ENCODE results near the gene ASCC3. TPM values are rescaled to one million over a fixed set of nuclear protein-coding genes. Genes with fewer than 3 reads are reported as not detected.

Gene ASCC3
- total and polyA plus RNA-seq, 4 donors, result 12.8 to 32.7 (median 16.4) TPM

DNA sequence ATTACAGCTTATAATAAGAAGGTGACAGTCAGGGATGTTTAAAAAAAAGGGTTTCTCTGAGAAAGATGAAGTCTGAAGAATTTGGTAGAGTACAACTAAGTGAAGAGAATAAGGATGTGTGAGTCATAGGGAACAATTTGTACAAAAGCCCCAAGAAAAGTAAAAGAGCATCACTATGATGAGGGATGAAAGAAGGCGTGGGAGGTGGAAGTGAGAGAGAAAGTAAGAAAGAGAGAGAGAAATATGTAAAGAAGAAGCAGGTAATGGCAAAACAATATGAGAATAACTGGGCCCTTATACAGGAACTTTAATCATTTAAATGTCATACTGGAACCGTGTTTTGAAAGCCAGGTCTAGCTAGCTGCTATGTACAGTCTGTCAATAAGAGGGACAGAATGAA, 179.4 kb downstream of the ASCC3 start:
- no peak for DNase-seq (ENCODE audit: low spot score)
- Histone ChIP-seq H3K9me3 (ENCODE audit: control insufficient read depth in 4 of 4, low read length in 3 of 4) (no peaks in the 10 kb centered on the region), H3K4me1 (ENCODE audit: control insufficient read depth in 4 of 4, insufficient read depth in 4 of 4, low read length in 3 of 4) (no peaks in the 10 kb centered on the region), H3K27ac (ENCODE audit: low read depth in 1 of 2, low read length in 2 of 2) (no peak overlapping the region), H3K27me3 (ENCODE audit: control insufficient read depth in 4 of 4, insufficient read depth in 4 of 4, low read length in 3 of 4) (no peaks in the 10 kb centered on the region), H3K36me3 (ENCODE audit: control insufficient read depth in 4 of 4, insufficient read depth in 3 of 4, low read depth in 1 of 4, low read length in 3 of 4) (peaks cover 0 to 2% (median 0%) of the 10 kb centered on the region in 4 donors), H3K4me3 (ENCODE audit: low read depth in 1 of 3, low read length in 3 of 3) (no peak overlapping the region), H3K9ac (ENCODE audit: low read depth in 1 of 2, low read length in 2 of 2) (no peak overlapping the region)
- TF ChIP-seq YY1 (IDR thresholded peaks at IDR 0.05) (no peak), HNF4A (conservative IDR thresholded peaks at IDR 0.05) (no peak), FOXA2 (IDR thresholded peaks at IDR 0.05) (no peak), NR2F2 (IDR thresholded peaks at IDR 0.05) (no peak), RXRA (IDR thresholded peaks at IDR 0.05) (no peak), HNF4G (IDR thresholded peaks at IDR 0.05) (no peak), EGR1 (IDR thresholded peaks at IDR 0.05; ENCODE audit: low read depth in 2 of 2) (no peak), SP1 (IDR thresholded peaks at IDR 0.05) (no peak)
- TF ChIP-seq, protein P1, sequence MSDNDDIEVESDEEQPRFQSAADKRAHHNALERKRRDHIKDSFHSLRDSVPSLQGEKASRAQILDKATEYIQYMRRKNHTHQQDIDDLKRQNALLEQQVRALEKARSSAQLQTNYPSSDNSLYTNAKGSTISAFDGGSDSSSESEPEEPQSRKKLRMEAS (IDR thresholded peaks at IDR 0.05), result no peak
- TF ChIP-seq, protein P2, sequence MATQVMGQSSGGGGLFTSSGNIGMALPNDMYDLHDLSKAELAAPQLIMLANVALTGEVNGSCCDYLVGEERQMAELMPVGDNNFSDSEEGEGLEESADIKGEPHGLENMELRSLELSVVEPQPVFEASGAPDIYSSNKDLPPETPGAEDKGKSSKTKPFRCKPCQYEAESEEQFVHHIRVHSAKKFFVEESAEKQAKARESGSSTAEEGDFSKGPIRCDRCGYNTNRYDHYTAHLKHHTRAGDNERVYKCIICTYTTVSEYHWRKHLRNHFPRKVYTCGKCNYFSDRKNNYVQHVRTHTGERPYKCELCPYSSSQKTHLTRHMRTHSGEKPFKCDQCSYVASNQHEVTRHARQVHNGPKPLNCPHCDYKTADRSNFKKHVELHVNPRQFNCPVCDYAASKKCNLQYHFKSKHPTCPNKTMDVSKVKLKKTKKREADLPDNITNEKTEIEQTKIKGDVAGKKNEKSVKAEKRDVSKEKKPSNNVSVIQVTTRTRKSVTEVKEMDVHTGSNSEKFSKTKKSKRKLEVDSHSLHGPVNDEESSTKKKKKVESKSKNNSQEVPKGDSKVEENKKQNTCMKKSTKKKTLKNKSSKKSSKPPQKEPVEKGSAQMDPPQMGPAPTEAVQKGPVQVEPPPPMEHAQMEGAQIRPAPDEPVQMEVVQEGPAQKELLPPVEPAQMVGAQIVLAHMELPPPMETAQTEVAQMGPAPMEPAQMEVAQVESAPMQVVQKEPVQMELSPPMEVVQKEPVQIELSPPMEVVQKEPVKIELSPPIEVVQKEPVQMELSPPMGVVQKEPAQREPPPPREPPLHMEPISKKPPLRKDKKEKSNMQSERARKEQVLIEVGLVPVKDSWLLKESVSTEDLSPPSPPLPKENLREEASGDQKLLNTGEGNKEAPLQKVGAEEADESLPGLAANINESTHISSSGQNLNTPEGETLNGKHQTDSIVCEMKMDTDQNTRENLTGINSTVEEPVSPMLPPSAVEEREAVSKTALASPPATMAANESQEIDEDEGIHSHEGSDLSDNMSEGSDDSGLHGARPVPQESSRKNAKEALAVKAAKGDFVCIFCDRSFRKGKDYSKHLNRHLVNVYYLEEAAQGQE (IDR thresholded peaks at IDR 0.05), result no peak
- WGBS, result 98% methylated on average over 2 of the region's 2 CpGs

DNA sequence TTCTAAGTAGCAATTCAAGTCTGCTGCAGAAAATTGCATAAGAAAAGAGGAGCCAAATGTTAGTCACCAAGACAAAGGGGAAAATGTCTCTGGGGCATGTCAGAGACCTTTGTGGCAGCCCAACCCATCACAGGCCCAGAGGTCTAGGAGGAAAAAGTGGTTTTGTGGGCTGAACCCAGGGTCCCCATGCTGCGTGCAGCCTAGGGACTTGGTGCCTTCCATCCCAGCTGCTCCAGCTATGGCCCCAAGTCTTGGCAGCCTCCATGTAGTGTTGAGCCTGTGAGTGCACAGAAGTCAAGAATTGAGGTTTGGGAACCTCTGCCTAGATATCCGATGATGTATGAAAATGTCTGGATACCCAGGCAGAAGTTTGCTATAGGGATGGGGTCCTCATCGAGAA, 181.1 kb downstream of the ASCC3 start:
- Histone ChIP-seq H3K9ac (ENCODE audit: low read depth in 1 of 2, low read length in 2 of 2) (no peak overlapping the region), H3K4me3 (ENCODE audit: low read depth in 1 of 3, low read length in 3 of 3) (no peak overlapping the region), H3K9me3 (ENCODE audit: control insufficient read depth in 4 of 4, low read length in 3 of 4) (no peaks in the 10 kb centered on the region), H3K36me3 (ENCODE audit: control insufficient read depth in 4 of 4, insufficient read depth in 3 of 4, low read depth in 1 of 4, low read length in 3 of 4) (peaks cover 0 to 2% (median 0%) of the 10 kb centered on the region in 4 donors), H3K4me1 (ENCODE audit: control insufficient read depth in 4 of 4, insufficient read depth in 4 of 4, low read length in 3 of 4) (no peaks in the 10 kb centered on the region), H3K27me3 (ENCODE audit: control insufficient read depth in 4 of 4, insufficient read depth in 4 of 4, low read length in 3 of 4) (no peaks in the 10 kb centered on the region), H3K27ac (ENCODE audit: low read depth in 1 of 2, low read length in 2 of 2) (no peak overlapping the region)
- 99% methylated on average over 3 of the region's 3 CpGs for WGBS
- DNase-seq (ENCODE audit: low spot score), result no peak
- TF ChIP-seq, protein P1 (IDR thresholded peaks at IDR 0.05), result no peak
- TF ChIP-seq RXRA (IDR thresholded peaks at IDR 0.05) (no peak), TAF1 (conservative IDR thresholded peaks at IDR 0.05) (no peak), FOXA2 (IDR thresholded peaks at IDR 0.05) (no peak), GABPA (IDR thresholded peaks at IDR 0.05 in 1 of 2, conservative IDR thresholded peaks at IDR 0.05 in 1 of 2) (no peak), EGR1 (IDR thresholded peaks at IDR 0.05; ENCODE audit: low read depth in 2 of 2) (no peak), SP1 (IDR thresholded peaks at IDR 0.05) (no peak), HNF4A (conservative IDR thresholded peaks at IDR 0.05) (no peak), HNF4G (IDR thresholded peaks at IDR 0.05) (no peak), NR2F2 (IDR thresholded peaks at IDR 0.05) (no peak)
- TF ChIP-seq, protein P3, sequence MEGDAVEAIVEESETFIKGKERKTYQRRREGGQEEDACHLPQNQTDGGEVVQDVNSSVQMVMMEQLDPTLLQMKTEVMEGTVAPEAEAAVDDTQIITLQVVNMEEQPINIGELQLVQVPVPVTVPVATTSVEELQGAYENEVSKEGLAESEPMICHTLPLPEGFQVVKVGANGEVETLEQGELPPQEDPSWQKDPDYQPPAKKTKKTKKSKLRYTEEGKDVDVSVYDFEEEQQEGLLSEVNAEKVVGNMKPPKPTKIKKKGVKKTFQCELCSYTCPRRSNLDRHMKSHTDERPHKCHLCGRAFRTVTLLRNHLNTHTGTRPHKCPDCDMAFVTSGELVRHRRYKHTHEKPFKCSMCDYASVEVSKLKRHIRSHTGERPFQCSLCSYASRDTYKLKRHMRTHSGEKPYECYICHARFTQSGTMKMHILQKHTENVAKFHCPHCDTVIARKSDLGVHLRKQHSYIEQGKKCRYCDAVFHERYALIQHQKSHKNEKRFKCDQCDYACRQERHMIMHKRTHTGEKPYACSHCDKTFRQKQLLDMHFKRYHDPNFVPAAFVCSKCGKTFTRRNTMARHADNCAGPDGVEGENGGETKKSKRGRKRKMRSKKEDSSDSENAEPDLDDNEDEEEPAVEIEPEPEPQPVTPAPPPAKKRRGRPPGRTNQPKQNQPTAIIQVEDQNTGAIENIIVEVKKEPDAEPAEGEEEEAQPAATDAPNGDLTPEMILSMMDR (IDR thresholded peaks at IDR 0.05; ENCODE audit: low read depth, low read length, missing input control), result no peak
- TF ChIP-seq, protein P4, sequence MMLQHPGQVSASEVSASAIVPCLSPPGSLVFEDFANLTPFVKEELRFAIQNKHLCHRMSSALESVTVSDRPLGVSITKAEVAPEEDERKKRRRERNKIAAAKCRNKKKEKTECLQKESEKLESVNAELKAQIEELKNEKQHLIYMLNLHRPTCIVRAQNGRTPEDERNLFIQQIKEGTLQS (IDR thresholded peaks at IDR 0.05), result no peak
- TF ChIP-seq, protein P5, sequence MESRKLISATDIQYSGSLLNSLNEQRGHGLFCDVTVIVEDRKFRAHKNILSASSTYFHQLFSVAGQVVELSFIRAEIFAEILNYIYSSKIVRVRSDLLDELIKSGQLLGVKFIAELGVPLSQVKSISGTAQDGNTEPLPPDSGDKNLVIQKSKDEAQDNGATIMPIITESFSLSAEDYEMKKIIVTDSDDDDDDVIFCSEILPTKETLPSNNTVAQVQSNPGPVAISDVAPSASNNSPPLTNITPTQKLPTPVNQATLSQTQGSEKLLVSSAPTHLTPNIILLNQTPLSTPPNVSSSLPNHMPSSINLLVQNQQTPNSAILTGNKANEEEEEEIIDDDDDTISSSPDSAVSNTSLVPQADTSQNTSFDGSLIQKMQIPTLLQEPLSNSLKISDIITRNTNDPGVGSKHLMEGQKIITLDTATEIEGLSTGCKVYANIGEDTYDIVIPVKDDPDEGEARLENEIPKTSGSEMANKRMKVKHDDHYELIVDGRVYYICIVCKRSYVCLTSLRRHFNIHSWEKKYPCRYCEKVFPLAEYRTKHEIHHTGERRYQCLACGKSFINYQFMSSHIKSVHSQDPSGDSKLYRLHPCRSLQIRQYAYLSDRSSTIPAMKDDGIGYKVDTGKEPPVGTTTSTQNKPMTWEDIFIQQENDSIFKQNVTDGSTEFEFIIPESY (IDR thresholded peaks at IDR 0.05), result no peak

Data from liver (tissue), 9 donors.